Measurements from ENCODE around the gene PUS1.
"Not testable (repeated sequence)": the region's sequence is repeated elsewhere in the genome, so short reads cannot be mapped to it uniquely, and the experiment has no call there.

The PUS1 gene

DNA sequence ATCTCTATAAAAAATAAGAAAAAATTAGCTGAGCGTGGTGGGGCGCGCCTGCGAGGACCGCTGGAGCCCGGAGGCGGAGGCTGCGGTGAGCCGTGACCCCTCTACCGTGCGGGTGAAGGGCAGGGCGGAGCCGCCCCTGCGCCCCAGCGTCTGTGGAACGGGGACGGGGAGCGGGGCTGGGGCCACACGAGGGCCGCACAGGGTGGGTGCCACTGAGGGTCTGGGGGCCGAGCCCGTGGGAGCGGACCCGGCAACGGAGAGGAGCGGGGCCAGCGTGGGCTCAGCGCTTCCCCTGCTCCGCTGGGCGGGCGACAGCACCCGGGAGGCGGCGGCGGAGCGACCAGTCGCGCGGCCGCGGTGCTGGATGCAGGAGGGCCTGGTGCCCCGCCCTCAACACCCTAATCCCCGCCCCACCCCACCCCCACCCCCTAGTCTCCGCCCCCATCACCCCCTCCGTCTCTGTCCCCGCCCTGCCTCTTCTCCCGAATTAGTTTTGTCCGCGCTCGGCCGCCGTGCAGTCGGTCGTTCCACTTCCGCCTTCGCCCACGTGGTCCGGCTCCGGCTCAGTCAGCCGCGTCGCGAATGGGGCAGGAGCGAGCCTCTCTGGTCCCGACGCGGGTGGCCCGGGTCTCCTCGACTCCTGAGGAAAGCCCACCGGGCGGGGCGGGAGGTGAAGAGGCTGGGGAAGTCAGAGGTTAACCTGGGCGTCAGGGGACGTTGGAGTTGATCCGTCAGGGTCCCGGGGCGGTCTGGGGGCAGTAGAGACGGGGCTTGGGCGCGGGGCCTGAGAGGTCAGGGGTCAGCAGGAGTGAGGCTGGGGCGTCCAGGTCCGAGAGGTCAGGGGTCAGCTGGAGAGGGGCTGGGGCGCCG, at the start of gene PUS1:
Gene PUS1, plus strand, starts transcription at position 566 of the 870 bp plus-strand sequence. CDS start 447 bp downstream, outside the sequence.
- DNase-seq: peak; percentile 90 to 93

DNA sequence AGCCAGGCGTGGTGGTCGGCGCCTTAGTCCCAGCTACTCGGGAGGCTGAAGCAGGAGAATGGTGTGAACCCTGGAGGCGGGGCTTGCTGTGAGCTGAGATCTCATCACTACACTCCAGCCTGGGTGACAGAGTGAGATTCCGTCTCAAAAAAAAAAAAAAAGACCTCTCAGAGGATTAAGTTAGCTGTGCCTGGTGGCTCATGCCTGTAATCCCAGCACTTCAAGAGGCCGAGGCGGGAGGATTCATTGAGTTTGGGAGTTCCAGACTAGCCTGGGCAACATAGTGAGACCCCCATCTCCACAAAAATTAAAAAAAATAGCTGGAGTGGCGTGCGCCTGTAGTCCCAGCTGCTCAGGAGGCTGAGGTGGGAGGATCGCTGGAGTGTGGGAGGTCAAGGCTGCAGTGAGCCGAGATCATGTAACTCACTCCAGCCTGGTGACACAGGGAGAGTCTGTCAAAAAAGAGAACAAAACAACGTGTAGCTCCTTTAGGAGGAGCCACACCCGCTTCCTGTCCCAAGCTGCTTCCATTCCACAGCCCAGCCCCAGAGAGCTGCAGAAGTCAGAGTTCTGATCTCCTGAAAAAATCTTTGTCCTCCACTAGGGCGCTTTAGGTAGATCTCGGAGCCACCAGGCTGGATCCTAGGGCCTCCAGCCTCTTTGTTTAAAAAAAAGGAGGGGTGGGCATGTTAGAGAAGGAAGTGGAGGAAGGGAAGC, 46.1 kb upstream of the PUS1 start:
- no peak for DNase-seq

DNA sequence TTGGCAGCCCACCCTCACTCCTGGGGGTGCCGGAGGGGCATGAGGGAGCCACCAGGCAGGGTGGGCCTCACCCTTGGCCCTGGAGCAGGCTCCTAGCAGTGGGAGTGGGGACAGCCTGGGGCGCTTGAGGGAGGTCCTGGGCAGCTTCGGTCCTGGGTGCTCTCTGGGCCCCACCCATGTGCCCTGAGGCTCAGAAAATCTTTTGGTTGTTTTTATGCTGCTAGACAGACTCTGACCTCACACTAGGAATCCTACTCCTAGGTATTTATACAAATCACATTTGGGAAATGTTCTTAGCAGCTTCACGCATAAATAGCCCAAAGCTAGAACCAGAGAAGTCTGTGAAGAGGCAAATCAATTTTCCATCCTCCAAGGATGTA, 45.6 kb upstream of the PUS1 start:
- DNase-seq: no peak

- DNase-seq: not testable (repeated sequence)
Measured at GRCh38 chr12:131885076-131885475, 44.0 kb upstream of the PUS1 start.

GRCh38 chr12:131885543-131886057, 43.5 kb upstream of the PUS1 start:
- DNase-seq: no peak

GRCh38 chr12:131891722-131892121, 37.4 kb upstream of the PUS1 start:
- DNase-seq: not testable (repeated sequence)

DNA sequence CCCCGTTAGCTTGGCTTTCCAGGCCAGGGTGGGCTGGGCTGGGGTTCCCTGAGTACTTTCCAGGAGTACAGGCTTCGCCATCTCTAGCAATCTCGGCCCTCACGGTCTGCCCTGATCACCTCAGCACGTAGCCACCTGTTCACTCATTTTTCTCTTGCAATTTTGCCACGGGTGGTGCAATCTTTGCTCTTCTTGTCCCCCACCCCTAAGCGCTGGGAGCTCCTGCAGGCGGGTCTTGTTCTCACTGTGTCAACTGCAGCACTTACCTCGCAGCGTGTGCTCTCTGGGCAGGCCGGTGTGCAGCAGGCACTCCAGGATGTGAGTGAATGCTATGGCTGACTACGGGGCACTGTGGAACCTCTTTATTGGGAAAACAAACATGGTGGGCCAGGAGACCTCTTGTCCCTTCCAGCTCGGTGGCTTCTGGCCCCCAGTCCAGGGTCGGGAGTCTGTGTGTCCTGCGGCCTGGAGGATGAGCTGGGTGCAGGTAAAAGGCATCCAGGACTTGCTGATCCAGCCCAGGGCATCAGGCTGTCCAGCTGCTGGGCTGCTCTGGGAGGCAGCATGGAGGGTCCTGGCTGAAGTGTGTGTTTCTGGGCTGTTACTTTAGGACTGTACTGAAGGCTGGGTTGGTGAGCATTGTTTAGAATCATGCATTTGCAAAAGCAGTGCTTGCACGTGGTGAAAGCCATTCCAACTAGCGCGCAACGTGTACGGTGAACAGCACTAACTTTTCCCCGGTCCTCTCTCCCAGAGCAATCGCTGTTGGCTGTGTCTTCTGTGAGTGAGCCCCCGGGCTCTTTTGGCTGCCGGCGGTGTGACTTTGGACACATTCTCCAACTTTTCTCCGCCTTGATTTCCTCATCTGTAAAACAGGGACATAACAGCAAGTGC, 36.1 kb upstream of the PUS1 start:
- DNase-seq: no peak

- DNase-seq: no peak
Measured at GRCh38 chr12:131893605-131894312, 35.3 kb upstream of the PUS1 start.

DNA sequence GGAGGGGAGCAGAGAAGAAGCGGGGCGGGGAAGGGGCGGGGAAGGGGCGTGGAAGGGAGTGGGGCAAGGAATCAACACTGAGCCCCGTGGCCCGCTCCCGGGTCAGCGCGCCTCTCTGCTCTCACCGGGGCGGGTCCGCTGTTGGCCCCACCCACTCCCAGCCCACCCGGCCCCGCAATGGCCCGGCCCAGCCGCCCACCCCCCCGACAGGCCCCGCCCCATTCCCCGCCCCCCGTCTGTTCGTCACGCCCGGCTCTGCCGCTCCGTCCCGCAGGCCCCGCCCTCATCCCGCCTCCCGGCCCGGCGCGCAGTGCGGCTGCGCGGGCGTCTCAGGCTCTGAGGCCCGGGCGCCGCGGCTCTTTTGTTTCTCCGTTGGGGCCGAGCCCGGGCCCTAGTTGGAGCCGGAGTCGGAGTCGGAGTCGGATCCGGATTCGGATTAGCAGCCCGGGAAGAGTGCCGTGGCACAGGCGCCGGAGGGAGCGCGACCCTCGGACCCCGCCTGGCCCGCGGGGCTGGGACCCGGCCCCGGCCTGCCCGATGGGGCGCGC, 34.7 kb upstream of the PUS1 start, which contains the start of gene ULK1:
Gene ULK1, plus strand, starts transcription at position 310 of the 548 bp plus-strand sequence. CDS start 380 bp downstream, outside the sequence.
- DNase-seq: peak; percentile 89

DNA sequence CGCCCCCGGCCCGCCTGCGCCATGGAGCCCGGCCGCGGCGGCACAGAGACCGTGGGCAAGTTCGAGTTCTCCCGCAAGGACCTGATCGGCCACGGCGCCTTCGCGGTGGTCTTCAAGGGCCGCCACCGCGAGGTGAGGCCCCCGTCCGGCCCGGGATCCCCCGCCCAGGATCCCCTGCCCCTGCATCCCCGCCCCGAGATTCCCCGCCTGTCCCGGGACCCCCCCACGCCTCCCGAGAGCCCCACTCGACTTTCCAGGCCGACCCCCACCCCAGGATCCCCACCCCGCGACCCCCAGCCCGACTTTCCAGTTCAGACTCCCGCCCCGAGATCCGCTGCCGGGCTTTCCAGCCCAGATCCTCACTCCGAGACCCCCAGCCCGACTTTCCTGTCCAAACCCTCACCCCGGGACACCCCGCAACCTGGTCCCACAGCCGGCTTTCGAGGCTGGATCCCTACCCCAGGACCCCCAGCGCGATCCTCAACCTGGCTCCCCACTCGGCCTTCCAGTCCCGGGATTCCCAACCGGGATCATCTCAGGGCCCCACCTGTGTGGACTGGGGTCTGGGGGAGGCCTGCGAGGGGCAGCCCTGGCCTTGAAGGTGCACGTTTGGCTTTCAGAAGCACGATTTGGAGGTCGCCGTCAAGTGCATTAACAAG, 34.0 kb upstream of the PUS1 start:
- no peak for DNase-seq

DNA sequence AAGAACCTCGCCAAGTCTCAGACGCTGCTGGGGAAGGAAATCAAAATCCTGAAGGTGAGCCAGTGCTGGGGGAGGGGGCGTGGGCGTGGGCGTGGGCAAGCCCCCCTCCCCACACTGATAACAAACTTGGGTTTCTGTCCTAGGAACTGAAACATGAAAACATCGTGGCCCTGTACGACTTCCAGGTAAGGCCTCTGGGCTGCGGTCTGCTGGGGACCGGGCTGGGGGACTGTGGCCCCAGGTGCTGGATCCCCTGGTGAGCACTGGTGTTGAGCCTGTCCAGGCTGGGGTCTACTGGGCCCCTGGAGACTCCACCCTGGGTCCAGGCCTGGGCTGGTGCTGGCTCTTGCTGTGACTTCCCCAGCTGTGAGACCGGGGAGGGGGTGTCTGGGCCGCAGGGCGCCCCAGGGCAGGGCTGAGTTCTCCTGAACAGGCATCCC, 33.4 kb upstream of the PUS1 start:
- DNase-seq: peak; percentile 6 to 26

DNA sequence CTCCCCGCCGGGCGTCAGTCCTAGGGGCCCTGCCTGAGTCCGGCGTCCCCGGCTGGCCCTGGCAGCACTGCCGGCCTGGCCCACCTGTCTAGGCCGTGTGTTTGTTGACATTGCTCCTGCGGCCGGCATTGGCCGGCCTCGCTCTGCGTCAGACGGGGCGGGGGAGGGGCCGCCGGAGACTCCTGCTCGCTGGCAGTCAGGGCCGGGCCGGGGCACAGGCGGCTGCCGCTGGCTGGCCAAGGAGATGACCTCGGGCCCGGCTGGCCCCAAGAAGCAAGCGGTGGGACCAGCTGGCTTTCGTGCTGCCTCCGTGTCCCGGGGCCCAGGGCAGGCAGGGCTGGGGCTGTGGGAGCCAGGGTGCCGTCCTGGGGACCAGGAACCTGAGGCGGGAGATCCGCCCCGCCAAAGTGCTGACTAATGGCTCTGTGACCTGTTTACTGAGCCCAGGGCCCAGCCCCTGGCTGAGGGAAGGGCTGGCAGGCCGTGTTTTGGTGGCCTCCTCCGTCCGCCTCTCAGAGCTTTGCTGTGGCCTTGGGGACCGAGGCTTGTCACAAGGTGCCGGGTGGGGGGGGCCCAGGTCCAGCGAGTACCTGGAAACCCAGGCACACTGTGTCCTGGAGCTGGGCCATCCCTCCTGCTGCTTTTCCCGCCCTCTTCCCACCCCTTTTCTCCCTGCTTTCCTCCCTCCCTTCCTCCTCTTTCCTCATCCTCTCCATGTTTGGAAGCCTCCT, 32.8 kb upstream of the PUS1 start:
- peak; percentile 43 to 44 for DNase-seq

GRCh38 chr12:131896811-131897270, 32.2 kb upstream of the PUS1 start:
- no peak for DNase-seq

GRCh38 chr12:131897276-131897675, 31.8 kb upstream of the PUS1 start:
- DNase-seq: no peak

- no peak for DNase-seq
Measured at GRCh38 chr12:131897875-131898274, 31.2 kb upstream of the PUS1 start.

- no peak for DNase-seq
Measured at GRCh38 chr12:131900397-131900796, 28.7 kb upstream of the PUS1 start.

GRCh38 chr12:131901431-131902331, 27.4 kb upstream of the PUS1 start:
- DNase-seq: no peak

DNA sequence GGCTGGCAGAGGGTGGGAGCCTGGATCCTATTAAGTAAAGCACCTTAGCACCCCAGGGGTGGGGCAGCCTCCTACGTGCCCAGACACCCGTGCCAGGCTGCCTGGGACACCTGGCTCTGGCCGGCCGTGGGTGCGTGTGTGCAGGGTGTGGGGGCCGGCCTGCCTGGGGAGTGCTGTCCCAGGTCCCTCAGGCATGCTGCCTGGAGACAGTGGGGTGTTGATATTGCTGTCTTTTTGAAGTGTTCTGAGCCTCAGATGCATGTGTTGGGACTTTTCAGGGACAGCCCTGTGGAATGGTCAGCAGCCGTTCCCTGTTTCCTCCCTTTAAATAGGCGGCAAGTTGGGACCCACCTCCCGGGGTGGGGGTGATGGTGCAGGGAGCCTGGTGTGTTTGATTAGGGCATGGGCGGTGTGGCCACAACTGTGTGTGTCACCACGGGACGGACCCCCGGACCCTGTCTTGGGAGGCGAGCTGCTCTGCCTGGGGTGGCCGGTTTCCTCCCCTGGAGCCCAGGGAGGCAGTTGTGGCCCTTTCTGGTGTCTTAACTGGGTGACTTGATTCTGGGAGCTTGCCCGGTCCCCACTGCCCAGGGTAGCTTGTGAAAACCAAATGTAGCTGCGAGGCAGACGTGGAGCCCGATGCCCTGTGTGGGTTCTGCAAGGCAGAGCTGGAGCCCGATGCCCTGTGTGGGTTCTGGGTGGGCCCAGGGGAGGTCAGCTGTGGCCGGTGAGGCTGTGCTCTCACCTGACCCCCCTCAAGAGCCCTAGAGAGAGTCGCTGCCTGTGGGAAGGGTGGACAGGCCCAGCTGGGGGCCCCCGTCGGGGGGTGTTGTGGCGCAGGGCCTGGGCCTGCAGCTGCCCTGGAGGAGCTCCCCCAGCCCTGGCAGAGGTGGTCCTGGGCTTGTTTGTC, 26.5 kb upstream of the PUS1 start:
- DNase-seq: no peak
